SK-N-SH treated with all-trans-retinoic acid at 6 μM for 48 hours (cell line): ENCODE measurements around the gene CDH1.

Source experiments
- ATAC-seq: fragments of 200-7000 bp; cut with Tn5 transposase; 3 replicates; pipeline ENCODE4 v1.9.1; 2020; ENCODE audit warnings: mild to moderate bottlenecking, moderate library complexity
- ARNTL ChIP-seq: fragments of 450-650 bp; formaldehyde crosslinking; IDR thresholded peaks from 2 replicates; pipeline ENCODE4 v1.5.0; 2020; ENCODE audit warnings: low read depth, mild to moderate bottlenecking, moderate library complexity, borderline replicate concordance
- CREB5 ChIP-seq: fragments of 250-450 bp; sonication (Bioruptor Pico); IDR thresholded peaks from 2 replicates; pipeline ENCODE4 v1.5.1; 2020; ENCODE audit warnings: low read depth, mild to moderate bottlenecking, moderate library complexity
- ESRRG ChIP-seq: fragments of 250-450 bp; sonication (Bioruptor Pico); IDR thresholded peaks from 2 replicates; pipeline ENCODE4 v1.6.1; 2021; ENCODE audit warnings: mild to moderate bottlenecking
- GLIS3 ChIP-seq: fragments of 250-450 bp; sonication (Bioruptor Pico); IDR thresholded peaks from 2 replicates; pipeline ENCODE4 v1.5.0; 2020; ENCODE audit warnings: mild to moderate bottlenecking, moderate library complexity
- ISL1 ChIP-seq: fragments of 250-450 bp; sonication (Bioruptor Pico); IDR thresholded peaks from 2 replicates; pipeline ENCODE4 v2.1.2; 2022; ENCODE audit warnings: mild to moderate bottlenecking, moderate library complexity
- OSR1 ChIP-seq: fragments of 250-450 bp; sonication (Bioruptor Pico); IDR thresholded peaks from 2 replicates; pipeline ENCODE4 v1.8.0; 2022; ENCODE audit warnings: moderate library complexity, mild to moderate bottlenecking, inconsistent platforms
- PPARA ChIP-seq: fragments of 250-450 bp; sonication (Bioruptor Pico); IDR thresholded peaks from 2 replicates; pipeline ENCODE4 v1.5.0; 2020; ENCODE audit warnings: mild to moderate bottlenecking, borderline replicate concordance
- RARB ChIP-seq: fragments of 250-450 bp; sonication (Bioruptor Pico); IDR thresholded peaks from 2 replicates; pipeline ENCODE4 v1.8.0; 2021; ENCODE audit warnings: mild to moderate bottlenecking, moderate library complexity
- SNAI2 ChIP-seq: fragments of 250-450 bp; sonication (Bioruptor Pico); IDR thresholded peaks from 2 replicates; pipeline ENCODE4 v1.5.0; 2020; ENCODE audit warnings: mild to moderate bottlenecking, moderate library complexity
- TCF4 ChIP-seq: fragments of 250-450 bp; sonication (Bioruptor Pico); IDR thresholded peaks from 2 replicates; pipeline ENCODE4 v1.8.0; 2021; ENCODE audit warnings: mild to moderate bottlenecking, moderate library complexity, borderline replicate concordance
- TOX ChIP-seq: fragments of 250-450 bp; sonication (Bioruptor Pico); IDR thresholded peaks from 2 replicates; pipeline ENCODE4 v1.8.0; 2021; ENCODE audit warnings: mild to moderate bottlenecking, moderate library complexity, borderline replicate concordance
- ZC3H10 ChIP-seq: fragments of 250-450 bp; sonication (Bioruptor Pico); IDR thresholded peaks from 2 replicates; pipeline ENCODE4 v1.5.1; 2021; ENCODE audit warnings: mild to moderate bottlenecking, moderate library complexity
- ZFP3 ChIP-seq: fragments of 250-450 bp; sonication (Bioruptor Pico); IDR thresholded peaks from 2 replicates; pipeline ENCODE4 v1.5.0; 2020; ENCODE audit warnings: mild to moderate bottlenecking, moderate library complexity
- ZFP30 ChIP-seq: fragments of 450-650 bp; formaldehyde crosslinking; IDR thresholded peaks from 2 replicates; pipeline ENCODE4 v1.5.0; 2022; ENCODE audit warnings: mild to moderate bottlenecking, moderate library complexity
- ZNF565 ChIP-seq: fragments of 450-650 bp; formaldehyde crosslinking; conservative IDR thresholded peaks from 2 replicates; pipeline ENCODE4 v1.5.0; 2020; ENCODE audit warnings: low read depth, mild to moderate bottlenecking, moderate library complexity
- ZNF70 ChIP-seq: fragments of 450-650 bp; formaldehyde crosslinking; IDR thresholded peaks from 2 replicates; pipeline ENCODE4 v1.5.0; 2020; ENCODE audit warnings: mild to moderate bottlenecking, moderate library complexity
- ZNF8 ChIP-seq: fragments of 450-650 bp; formaldehyde crosslinking; IDR thresholded peaks from 2 replicates; pipeline ENCODE4 v1.5.0; 2020; ENCODE audit warnings: mild to moderate bottlenecking, moderate library complexity
- TF ChIP-seq, protein P1 (sequence below): fragments of 250-450 bp; sonication (Bioruptor Pico); IDR thresholded peaks from 2 replicates; pipeline ENCODE4 v1.5.1; 2021; ENCODE audit warnings: mild to moderate bottlenecking, moderate library complexity
- TF ChIP-seq, protein P2 (sequence below): fragments of 250-450 bp; sonication (Bioruptor Pico); IDR thresholded peaks from 2 replicates; pipeline ENCODE4 v1.5.0; 2020; ENCODE audit warnings: mild to moderate bottlenecking, moderate library complexity

The CDH1 gene

GRCh38 chr16:68790944-68791343 lies 53.9 kb downstream of the CDH1 start:
- TF ChIP-seq TOX (CRISPR knock-in tag), result no peak
- TF ChIP-seq OSR1 (CRISPR knock-in tag), result no peak
- TF ChIP-seq TCF4, result no peak
- no peak for TF ChIP-seq ZC3H10
- no peak for TF ChIP-seq RARB (CRISPR knock-in tag)
- TF ChIP-seq, protein P1, sequence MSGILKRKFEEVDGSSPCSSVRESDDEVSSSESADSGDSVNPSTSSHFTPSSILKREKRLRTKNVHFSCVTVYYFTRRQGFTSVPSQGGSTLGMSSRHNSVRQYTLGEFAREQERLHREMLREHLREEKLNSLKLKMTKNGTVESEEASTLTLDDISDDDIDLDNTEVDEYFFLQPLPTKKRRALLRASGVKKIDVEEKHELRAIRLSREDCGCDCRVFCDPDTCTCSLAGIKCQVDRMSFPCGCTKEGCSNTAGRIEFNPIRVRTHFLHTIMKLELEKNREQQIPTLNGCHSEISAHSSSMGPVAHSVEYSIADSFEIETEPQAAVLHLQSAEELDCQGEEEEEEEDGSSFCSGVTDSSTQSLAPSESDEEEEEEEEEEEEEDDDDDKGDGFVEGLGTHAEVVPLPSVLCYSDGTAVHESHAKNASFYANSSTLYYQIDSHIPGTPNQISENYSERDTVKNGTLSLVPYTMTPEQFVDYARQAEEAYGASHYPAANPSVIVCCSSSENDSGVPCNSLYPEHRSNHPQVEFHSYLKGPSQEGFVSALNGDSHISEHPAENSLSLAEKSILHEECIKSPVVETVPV (CRISPR knock-in tag), result no peak
- TF ChIP-seq GLIS3, result no peak
- TF ChIP-seq ZNF8 (CRISPR knock-in tag), result no peak
- no peak for TF ChIP-seq ZFP3 (CRISPR knock-in tag)
- TF ChIP-seq ZNF70 (CRISPR knock-in tag), result no peak
- TF ChIP-seq ZFP30 (CRISPR knock-in tag), result no peak
- no peak for ATAC-seq

DNA sequence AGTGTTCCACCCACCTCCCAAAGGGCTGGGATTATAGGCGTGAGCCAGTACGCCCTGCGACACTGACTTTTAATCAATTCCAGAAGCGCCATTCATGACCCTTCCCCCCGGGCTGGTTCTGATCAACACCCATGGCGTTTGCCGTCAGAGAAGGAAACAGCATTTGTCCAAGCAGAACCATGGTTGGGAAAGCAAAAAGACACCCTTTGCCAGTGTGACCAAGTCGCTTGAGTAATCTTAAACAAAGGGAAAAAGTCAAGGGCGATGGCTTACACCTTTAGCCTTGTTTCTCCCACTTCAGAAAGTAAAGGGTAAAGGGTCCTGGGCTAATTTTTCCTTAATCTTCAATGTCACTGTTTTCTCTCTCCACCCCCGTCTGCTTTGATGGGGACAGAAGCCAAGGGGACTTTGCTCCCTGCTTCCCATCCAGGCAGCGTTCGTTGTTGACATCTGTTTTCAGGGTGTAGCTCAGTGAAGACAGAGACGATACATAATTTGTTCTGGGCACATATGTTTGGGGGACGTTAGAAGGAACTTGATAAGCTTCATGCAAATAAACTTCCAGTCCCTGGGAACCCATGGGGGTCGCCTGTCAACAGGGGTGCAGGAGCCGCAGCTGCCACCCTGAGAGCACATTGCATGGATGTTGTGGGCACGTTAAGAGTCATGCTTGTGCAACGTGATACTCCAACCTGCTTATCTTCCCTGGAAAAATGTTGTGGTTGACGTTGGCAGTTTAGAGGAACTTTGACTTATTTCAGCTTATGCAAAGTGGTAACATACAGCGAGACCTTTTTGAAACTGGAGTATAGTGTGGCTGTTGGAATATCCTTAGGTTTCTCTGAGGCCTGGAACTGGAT lies 55.6 kb downstream of the CDH1 start:
- no peak for ATAC-seq
- TF ChIP-seq SNAI2 (CRISPR knock-in tag) (no peak), ESRRG (no peak), ZFP30 (CRISPR knock-in tag) (no peak), ZNF565 (no peak), TCF4 (no peak), CREB5 (CRISPR knock-in tag) (no peak), ISL1 (no peak), ARNTL (CRISPR knock-in tag) (no peak), TOX (CRISPR knock-in tag) (no peak), PPARA (no peak), ZNF8 (CRISPR knock-in tag) (no peak), ZNF70 (CRISPR knock-in tag) (no peak), GLIS3 (no peak), RARB (CRISPR knock-in tag) (no peak)
- TF ChIP-seq, protein P1 (CRISPR knock-in tag), result no peak
- TF ChIP-seq, all 23 proteins: peak for 0

DNA sequence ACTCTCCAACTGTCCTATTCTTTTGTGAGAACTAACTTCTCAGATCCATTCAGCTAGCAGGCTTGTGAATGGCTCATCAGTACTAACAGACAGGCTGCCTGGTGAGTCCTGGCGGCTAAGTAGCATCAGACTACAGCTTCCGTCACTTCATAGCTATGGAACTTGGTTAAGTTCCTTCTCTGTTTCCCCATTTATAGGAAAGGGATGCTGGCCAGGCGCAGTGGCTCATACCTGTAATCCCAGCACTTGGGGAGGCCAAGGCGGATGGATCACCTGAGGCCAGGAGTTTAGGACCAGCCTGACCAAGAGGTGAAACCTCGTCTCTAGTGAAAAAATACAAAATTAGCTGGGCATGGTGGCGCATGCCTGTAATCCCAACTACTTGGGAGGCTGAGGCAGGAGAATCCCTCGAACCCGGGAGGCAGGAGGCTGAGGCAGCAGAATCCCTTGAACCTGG lies 56.3 kb downstream of the CDH1 start:
- ATAC-seq, result no peak
- TF ChIP-seq ARNTL (CRISPR knock-in tag) (no peak), GLIS3 (no peak), ZNF8 (CRISPR knock-in tag) (no peak), ZNF70 (CRISPR knock-in tag) (no peak), RARB (CRISPR knock-in tag) (no peak), SNAI2 (CRISPR knock-in tag) (no peak), ZNF565 (no peak), OSR1 (CRISPR knock-in tag) (no peak)
- TF ChIP-seq, protein P2, sequence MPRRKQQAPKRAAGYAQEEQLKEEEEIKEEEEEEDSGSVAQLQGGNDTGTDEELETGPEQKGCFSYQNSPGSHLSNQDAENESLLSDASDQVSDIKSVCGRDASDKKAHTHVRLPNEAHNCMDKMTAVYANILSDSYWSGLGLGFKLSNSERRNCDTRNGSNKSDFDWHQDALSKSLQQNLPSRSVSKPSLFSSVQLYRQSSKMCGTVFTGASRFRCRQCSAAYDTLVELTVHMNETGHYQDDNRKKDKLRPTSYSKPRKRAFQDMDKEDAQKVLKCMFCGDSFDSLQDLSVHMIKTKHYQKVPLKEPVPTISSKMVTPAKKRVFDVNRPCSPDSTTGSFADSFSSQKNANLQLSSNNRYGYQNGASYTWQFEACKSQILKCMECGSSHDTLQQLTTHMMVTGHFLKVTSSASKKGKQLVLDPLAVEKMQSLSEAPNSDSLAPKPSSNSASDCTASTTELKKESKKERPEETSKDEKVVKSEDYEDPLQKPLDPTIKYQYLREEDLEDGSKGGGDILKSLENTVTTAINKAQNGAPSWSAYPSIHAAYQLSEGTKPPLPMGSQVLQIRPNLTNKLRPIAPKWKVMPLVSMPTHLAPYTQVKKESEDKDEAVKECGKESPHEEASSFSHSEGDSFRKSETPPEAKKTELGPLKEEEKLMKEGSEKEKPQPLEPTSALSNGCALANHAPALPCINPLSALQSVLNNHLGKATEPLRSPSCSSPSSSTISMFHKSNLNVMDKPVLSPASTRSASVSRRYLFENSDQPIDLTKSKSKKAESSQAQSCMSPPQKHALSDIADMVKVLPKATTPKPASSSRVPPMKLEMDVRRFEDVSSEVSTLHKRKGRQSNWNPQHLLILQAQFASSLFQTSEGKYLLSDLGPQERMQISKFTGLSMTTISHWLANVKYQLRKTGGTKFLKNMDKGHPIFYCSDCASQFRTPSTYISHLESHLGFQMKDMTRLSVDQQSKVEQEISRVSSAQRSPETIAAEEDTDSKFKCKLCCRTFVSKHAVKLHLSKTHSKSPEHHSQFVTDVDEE (CRISPR knock-in tag), result no peak

GRCh38 chr16:68798398-68798797 lies 61.3 kb downstream of the CDH1 start:
- ATAC-seq, result no peak
- no peak for TF ChIP-seq GLIS3
